ENCODE measurements around the gene CRYL1.

DNA sequence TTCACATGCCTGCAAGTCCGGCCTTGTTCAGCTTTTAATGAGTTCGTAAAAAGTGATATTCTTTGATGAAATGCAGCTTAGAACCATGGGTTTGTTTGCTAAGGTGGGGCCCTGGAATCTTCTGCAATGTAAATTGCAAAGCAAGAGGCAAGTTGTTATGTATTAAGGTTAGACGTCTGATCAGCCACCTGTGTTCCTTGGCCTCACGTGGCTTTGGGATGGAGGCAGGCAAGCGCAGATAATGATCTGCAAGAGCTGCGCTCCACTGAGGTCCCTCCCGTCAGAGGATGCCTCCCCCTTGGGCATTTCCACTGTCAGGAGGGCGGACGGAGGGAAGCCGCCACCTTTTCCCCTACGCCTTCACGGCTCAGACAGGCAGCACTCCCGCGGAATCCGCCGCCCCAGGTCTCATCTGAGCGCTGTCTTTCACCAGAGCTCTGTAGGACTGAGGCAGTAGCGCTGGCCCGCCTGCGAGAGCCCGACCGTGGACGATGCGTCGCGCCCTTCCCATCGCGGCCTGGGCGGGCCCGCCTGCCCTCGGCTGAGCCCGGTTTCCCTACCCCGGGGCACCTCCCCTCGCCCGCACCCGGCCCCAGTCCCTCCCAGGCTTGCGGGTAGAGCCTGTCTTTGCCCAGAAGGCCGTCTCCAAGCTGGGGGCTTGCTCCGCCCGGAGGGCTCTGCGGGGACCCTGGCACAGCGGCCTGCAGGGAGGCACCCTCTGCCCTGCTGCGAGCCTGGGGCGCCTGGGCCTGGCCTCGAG, 110.9 kb downstream of the CRYL1 start:
- TF ChIP-seq, protein P1, sequence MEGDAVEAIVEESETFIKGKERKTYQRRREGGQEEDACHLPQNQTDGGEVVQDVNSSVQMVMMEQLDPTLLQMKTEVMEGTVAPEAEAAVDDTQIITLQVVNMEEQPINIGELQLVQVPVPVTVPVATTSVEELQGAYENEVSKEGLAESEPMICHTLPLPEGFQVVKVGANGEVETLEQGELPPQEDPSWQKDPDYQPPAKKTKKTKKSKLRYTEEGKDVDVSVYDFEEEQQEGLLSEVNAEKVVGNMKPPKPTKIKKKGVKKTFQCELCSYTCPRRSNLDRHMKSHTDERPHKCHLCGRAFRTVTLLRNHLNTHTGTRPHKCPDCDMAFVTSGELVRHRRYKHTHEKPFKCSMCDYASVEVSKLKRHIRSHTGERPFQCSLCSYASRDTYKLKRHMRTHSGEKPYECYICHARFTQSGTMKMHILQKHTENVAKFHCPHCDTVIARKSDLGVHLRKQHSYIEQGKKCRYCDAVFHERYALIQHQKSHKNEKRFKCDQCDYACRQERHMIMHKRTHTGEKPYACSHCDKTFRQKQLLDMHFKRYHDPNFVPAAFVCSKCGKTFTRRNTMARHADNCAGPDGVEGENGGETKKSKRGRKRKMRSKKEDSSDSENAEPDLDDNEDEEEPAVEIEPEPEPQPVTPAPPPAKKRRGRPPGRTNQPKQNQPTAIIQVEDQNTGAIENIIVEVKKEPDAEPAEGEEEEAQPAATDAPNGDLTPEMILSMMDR (IDR thresholded peaks at IDR 0.05; ENCODE audit: control extremely low read depth in 1 of 3, insufficient read depth in 1 of 3, low read depth in 1 of 3, low read length in 3 of 3) = no peak
- no peak for TF ChIP-seq GTF2F1 (IDR thresholded peaks at IDR 0.05; ENCODE audit: borderline replicate concordance, low read depth, low read length)
- no peak for TF ChIP-seq JUN (IDR thresholded peaks at IDR 0.05; ENCODE audit: low read depth, low read length)
- TF ChIP-seq KDM5A (IDR thresholded peaks at IDR 0.05; ENCODE audit: low read length) = no peak
- TF ChIP-seq POLR2A (IDR thresholded peaks at IDR 0.05; ENCODE audit: control extremely low read depth in 1 of 2, low read depth in 2 of 2, low read length in 2 of 2) = 0 out of 3 replicates have a peak, but pooled peaks of 1 of the 2 experiments have one; percentile 24
- TF ChIP-seq CEBPB (IDR thresholded peaks at IDR 0.05; ENCODE audit: low read depth, low read length) = no peak
- no peak for TF ChIP-seq EZH2 (IDR thresholded peaks at IDR 0.05; ENCODE audit: low read depth, low read length, severe bottlenecking)
- TF ChIP-seq NANOG (IDR thresholded peaks at IDR 0.05; ENCODE audit: insufficient read depth, low read depth, low read length, poor library complexity, severe bottlenecking) = no peak
- TF ChIP-seq KDM1A (IDR thresholded peaks at IDR 0.05; ENCODE audit: borderline replicate concordance, low read length) = no peak
- TF ChIP-seq SP2 (IDR thresholded peaks at IDR 0.05; ENCODE audit: low read length) = no peak
